ENCODE measurements around the gene TTLL12. TPM values are rescaled to one million over a fixed set of nuclear protein-coding genes. Genes with fewer than 3 reads are reported as not detected.

TTLL12 gene
- polyA plus RNA-seq, 1 donor (not counting 4 experiments of a cell fraction or from before 2014, with no cell fraction given): 22.1 TPM

- no peaks in the 10 kb centered on the region for H3K9me3 ChIP-seq (ENCODE audit: control insufficient read depth, low read depth, low read length)
- no peaks in the 10 kb centered on the region for H3K9me1 ChIP-seq (ENCODE audit: control insufficient read depth, extremely low read depth, insufficient read depth, low read length)
- no peak for DNase-seq (ENCODE audit: low read depth, low spot score)
- H4K20me1 ChIP-seq (ENCODE audit: control insufficient read depth, extremely low read depth, insufficient read depth, low read length): no peaks in the 10 kb centered on the region
- H2AFZ ChIP-seq (ENCODE audit: control insufficient read depth, low read length): no peak overlapping the region
- TF ChIP-seq CTCF (optimal IDR thresholded peaks at IDR 0.05 in 1 of 3, IDR thresholded peaks at IDR 0.05 in 1 of 3, conservative IDR thresholded peaks at IDR 0.05 in 1 of 3; ENCODE audit: extremely low read depth in 1 of 3, insufficient read depth in 2 of 3, low read length in 3 of 3) (no peak), EZH2 (IDR thresholded peaks at IDR 0.05; ENCODE audit: low read length) (no peak)
- dilution Hi-C loops (cut with MboI; ENCODE audit: extremely low pct_ligation_motif_present, low sequenced_read_pairs): no loop called here
- no peaks in the 10 kb centered on the region for H3K36me3 ChIP-seq (ENCODE audit: control insufficient read depth in 2 of 2, extremely low read depth in 1 of 2, insufficient read depth in 2 of 2, low read length in 2 of 2)
- FAIRE-seq: no peak
- no peaks in the 10 kb centered on the region for H3K79me2 ChIP-seq (ENCODE audit: control insufficient read depth, insufficient read depth, low read length)
- H3K4me3 ChIP-seq (ENCODE audit: control insufficient read depth in 2 of 3, extremely low read depth in 1 of 3, insufficient read depth in 2 of 3, low read depth in 1 of 3, low read length in 3 of 3): no peak overlapping the region
- no peak overlapping the region for H3K27ac ChIP-seq (ENCODE audit: control insufficient read depth, insufficient read depth, low read length)
- peaks cover 14% of the 10 kb centered on the region for H3K27me3 ChIP-seq (ENCODE audit: control insufficient read depth, extremely low read depth, insufficient read depth, low read length)
- H3K4me1 ChIP-seq (ENCODE audit: control insufficient read depth, extremely low read depth, insufficient read depth, low read length): no peaks in the 10 kb centered on the region
- no peak overlapping the region for H3K4me2 ChIP-seq (ENCODE audit: control insufficient read depth, extremely low read depth, insufficient read depth, low read depth, low read length)
- H3K9ac ChIP-seq (ENCODE audit: control insufficient read depth, extremely low read depth, insufficient read depth, low read length): no peak overlapping the region
These were observed 11.2 kb upstream of the TTLL12 start for GRCh38 chr22:43198126-43198525.

- H3K27ac ChIP-seq (ENCODE audit: control insufficient read depth, insufficient read depth, low read length): no peak overlapping the region
- H3K9ac ChIP-seq (ENCODE audit: control insufficient read depth, extremely low read depth, insufficient read depth, low read length): no peak overlapping the region
- peaks cover 14% of the 10 kb centered on the region for H3K27me3 ChIP-seq (ENCODE audit: control insufficient read depth, extremely low read depth, insufficient read depth, low read length)
- no peaks in the 10 kb centered on the region for H3K9me3 ChIP-seq (ENCODE audit: control insufficient read depth, low read depth, low read length)
- no peaks in the 10 kb centered on the region for H3K79me2 ChIP-seq (ENCODE audit: control insufficient read depth, insufficient read depth, low read length)
- no peaks in the 10 kb centered on the region for H3K36me3 ChIP-seq (ENCODE audit: control insufficient read depth in 2 of 2, extremely low read depth in 1 of 2, insufficient read depth in 2 of 2, low read length in 2 of 2)
- H2AFZ ChIP-seq (ENCODE audit: control insufficient read depth, low read length): no peak overlapping the region
- H4K20me1 ChIP-seq (ENCODE audit: control insufficient read depth, extremely low read depth, insufficient read depth, low read length): no peaks in the 10 kb centered on the region
- DNase-seq (ENCODE audit: low read depth, low spot score) (no peak), FAIRE-seq (no peak)
- no peak overlapping the region for H3K4me2 ChIP-seq (ENCODE audit: control insufficient read depth, extremely low read depth, insufficient read depth, low read depth, low read length)
- no peak overlapping the region for H3K4me3 ChIP-seq (ENCODE audit: control insufficient read depth in 2 of 3, extremely low read depth in 1 of 3, insufficient read depth in 2 of 3, low read depth in 1 of 3, low read length in 3 of 3)
- no peaks in the 10 kb centered on the region for H3K9me1 ChIP-seq (ENCODE audit: control insufficient read depth, extremely low read depth, insufficient read depth, low read length)
- TF ChIP-seq EZH2 (IDR thresholded peaks at IDR 0.05; ENCODE audit: low read length): no peak
- no peak for TF ChIP-seq CTCF (optimal IDR thresholded peaks at IDR 0.05 in 1 of 3, IDR thresholded peaks at IDR 0.05 in 1 of 3, conservative IDR thresholded peaks at IDR 0.05 in 1 of 3; ENCODE audit: extremely low read depth in 1 of 3, insufficient read depth in 2 of 3, low read length in 3 of 3)
- dilution Hi-C loops (cut with MboI; ENCODE audit: extremely low pct_ligation_motif_present, low sequenced_read_pairs): no loop called here
- no peaks in the 10 kb centered on the region for H3K4me1 ChIP-seq (ENCODE audit: control insufficient read depth, extremely low read depth, insufficient read depth, low read length)
These were observed 10.5 kb upstream of the TTLL12 start for GRCh38 chr22:43197271-43197941.

Measured in keratinocyte (primary cell).